ENCODE results near the gene PLCE1.
A peak's percentile ranks its signal among the peaks of the same experiment; 100 is the strongest.

DNA sequence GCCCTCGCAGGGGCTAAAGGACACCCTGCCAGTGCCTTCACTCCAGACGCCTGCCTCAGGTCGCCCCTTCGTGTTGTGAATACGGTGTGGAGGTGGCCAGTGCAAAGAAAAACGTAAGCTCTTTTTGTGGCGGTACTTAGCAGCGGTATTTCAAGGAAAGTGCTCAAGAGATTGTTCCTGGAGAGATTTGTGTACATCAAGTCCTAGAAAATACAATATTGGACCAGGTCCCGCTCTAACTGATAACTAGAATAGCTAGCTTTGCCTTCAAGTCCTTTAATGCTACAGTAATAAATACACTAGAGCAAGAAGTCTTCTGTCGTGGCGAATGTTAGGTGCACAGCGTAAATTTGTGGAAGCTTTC, 689 bp downstream of the PLCE1 start:
- TF ChIP-seq, protein P1, sequence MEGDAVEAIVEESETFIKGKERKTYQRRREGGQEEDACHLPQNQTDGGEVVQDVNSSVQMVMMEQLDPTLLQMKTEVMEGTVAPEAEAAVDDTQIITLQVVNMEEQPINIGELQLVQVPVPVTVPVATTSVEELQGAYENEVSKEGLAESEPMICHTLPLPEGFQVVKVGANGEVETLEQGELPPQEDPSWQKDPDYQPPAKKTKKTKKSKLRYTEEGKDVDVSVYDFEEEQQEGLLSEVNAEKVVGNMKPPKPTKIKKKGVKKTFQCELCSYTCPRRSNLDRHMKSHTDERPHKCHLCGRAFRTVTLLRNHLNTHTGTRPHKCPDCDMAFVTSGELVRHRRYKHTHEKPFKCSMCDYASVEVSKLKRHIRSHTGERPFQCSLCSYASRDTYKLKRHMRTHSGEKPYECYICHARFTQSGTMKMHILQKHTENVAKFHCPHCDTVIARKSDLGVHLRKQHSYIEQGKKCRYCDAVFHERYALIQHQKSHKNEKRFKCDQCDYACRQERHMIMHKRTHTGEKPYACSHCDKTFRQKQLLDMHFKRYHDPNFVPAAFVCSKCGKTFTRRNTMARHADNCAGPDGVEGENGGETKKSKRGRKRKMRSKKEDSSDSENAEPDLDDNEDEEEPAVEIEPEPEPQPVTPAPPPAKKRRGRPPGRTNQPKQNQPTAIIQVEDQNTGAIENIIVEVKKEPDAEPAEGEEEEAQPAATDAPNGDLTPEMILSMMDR (IDR thresholded peaks at IDR 0.05; ENCODE audit: extremely low read depth in 1 of 2, insufficient read depth in 1 of 2, low read depth in 1 of 2, low read length in 2 of 2) = no peak
- TF ChIP-seq, protein P2, sequence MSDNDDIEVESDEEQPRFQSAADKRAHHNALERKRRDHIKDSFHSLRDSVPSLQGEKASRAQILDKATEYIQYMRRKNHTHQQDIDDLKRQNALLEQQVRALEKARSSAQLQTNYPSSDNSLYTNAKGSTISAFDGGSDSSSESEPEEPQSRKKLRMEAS (IDR thresholded peaks at IDR 0.05; ENCODE audit: insufficient read depth, insufficient read length) = no peak
- peak; percentile 74 for TF ChIP-seq EZH2 (IDR thresholded peaks at IDR 0.05; ENCODE audit: borderline replicate concordance, low read depth, low read length, severe bottlenecking)
- no peak for TF ChIP-seq POLR2AphosphoS5 (IDR thresholded peaks at IDR 0.05; ENCODE audit: insufficient read depth, low read depth, low read length)
- TF ChIP-seq POLR2A (IDR thresholded peaks at IDR 0.05; ENCODE audit: low read depth, low read length) = no peak
- no peak for TF ChIP-seq MYC (IDR thresholded peaks at IDR 0.05; ENCODE audit: low read depth, low read length)
- TF ChIP-seq GATA2 (IDR thresholded peaks at IDR 0.05; ENCODE audit: insufficient read depth, insufficient read length, low read depth, low read length) = no peak
- TF ChIP-seq JUN (IDR thresholded peaks at IDR 0.05; ENCODE audit: borderline replicate concordance, insufficient read depth, insufficient read length, low read depth) = no peak
- no peak for TF ChIP-seq FOS (IDR thresholded peaks at IDR 0.05; ENCODE audit: borderline replicate concordance, insufficient read depth, low read length)

Measured in endothelial cell of umbilical vein (primary cell).